HG03439 (cell line): ENCODE measurements around the gene TSPAN9.

ENCODE experiments used
- ATAC-seq: cut with Tn5 transposase; IDR thresholded peaks from one replicate; pipeline ENCODE4 v1.9.1; 2021; ENCODE audit warnings: mild to moderate bottlenecking, moderate library complexity; ENCODE audit not compliant: unreplicated experiment

The TSPAN9 gene

DNA sequence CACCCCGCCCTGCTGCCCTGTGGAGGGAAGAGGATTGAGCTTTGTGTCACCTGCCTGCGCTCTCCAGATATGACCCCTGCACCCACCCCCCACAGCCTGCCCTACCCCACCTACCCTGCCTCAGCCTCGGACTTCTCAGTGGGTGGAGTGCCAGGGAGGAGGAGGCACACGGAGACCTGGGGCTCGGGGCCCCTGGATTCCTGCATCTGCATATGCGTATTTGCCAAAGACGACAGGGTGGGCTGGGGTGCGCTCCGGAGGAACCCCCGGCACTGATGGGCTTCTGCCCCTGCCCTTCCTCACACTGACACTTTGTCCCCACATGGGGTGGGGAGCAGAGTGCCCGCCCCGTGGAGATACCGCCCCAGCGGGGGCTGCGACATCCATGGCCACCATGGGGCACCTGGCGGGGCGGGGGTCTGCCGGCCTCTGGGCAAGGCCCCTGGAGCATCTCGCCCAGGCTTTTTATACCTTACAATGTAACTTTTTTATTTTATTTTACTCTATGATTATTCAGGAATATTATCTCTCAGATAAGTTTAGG is 206.0 kb downstream of the TSPAN9 start:
- ATAC-seq, result no peak

DNA sequence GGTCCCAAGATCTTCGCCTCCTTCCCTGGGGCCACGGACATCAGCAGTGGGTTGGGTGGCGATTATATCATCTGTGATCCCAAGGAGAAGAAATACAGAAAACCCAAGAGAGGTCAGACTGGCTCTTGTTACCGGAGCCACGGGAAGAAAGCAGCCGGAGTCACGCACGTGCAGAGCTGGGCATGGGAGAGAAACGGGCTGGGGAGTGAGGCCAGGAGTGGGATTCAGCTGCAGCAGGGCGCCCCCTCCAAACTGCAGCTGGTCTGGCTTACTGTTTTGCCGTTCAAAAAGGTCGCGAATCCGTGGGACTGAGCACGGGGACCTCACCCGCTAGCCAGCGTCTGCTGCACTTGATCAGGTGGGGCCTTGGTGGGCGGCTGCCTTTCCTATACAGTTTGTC is 207.2 kb downstream of the TSPAN9 start:
- no peak for ATAC-seq

DNA sequence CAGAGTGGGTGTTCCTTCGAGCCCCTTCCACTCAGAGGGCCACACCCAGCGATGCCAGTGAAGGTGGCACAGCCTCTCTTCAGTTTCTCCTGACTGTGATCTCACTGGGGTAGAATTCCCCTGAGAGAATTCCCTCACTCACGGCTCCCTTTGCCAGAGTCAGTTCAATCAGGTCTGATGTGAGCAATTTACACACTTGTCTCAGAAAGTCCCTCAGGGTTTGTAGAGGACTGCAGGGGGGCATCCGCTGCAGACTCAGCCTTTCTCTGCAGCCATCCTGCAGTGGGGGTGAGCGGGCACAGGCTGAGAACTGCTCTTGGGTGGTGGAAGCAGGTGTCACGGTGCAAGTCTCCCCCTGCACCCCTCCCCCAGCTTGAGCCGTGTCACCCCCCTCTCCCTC is 208.4 kb downstream of the TSPAN9 start:
- no peak for ATAC-seq

DNA sequence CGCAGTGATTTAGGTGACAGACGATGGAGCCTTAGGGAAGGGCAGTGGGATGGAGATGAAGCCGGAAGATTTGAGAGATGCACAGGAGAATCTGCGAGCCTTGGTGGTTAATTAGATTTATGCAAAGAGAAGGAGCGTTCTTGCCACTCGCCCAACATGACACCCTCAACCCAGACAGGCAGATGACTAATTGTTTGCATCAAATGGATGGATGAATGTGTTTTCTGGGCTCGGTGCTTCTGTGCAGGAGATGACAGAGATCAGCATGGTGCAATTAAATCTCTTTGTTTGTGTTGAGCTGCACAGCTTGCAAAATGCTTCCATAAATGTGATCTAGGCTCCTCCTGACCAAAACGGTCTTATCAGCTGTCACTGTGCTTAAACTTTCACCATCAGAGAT is 211.5 kb downstream of the TSPAN9 start:
- ATAC-seq, result no peak

DNA sequence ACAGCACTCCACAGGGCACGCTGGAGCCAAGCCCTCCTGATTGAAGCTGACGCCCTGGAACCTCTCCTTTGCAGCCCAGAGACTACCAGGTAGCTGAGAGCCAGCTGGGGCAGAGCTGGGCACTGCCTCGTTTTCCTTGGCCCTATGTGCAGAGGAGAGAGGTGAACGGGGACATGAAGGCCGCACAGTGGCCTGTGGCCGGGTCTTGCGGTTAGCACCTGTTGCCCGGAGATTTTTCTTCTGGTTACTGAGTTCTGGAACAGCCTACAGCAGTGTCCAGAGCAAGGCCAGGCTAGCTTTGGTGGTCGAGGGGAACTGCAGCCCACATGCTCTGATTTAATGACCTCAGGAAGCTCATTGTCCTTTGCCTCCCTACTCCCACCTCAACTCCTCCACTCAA is 212.5 kb downstream of the TSPAN9 start:
- ATAC-seq, result no peak

DNA sequence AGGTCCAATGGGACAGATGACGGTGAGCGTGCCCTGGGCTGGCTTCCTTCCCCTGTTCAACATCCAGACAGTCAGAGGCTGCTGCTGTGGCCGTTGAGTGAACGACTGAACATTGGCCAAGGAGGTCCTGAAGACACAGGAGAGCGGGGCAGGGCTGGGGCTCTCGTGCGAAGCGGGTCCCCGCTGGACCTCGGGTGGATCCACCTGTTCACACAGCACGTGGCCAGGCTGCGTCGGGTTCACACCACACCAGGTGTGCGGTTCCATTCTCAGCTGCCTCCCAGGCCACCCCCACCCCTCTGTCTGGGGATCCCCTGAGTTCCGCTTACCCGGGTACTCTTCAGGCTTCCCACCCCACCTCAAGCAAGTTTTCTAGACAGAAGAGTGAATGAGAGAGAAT is 214.8 kb downstream of the TSPAN9 start:
- no peak for ATAC-seq

DNA sequence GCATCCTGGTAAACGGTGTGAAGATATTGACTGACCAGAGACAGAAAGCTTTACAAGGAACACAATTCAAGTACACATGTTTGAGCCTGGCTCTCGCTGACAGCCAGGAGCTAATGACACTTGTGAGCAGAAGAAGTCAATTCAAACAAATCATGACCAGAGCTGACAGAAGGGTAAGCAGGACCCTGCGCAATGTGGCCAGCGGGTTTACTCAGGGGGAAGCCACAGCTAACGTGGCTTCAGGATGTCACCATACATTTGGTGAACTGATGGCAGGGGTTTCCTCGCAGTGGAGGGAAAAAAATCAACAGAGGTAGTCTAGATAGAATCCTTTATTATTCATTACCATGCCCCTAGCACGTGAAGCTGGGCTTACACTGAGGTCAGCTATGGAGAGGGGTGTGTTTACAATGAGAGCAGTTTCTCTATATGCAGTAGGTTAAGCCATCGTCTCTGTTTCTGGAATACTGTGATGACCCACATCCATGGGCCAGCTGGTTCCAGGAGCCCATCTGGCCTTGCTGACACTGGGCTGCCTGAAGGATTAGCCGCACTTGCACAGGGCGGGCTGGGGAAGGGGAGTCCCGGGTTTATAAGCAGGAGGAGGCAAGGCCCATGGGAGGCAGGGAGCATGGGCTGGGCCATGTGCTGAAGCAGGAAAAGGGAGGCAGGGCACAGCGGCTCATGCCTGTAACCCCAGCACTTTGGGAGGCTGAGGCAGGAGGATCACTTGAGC is 215.7 kb downstream of the TSPAN9 start:
- ATAC-seq, result no peak

DNA sequence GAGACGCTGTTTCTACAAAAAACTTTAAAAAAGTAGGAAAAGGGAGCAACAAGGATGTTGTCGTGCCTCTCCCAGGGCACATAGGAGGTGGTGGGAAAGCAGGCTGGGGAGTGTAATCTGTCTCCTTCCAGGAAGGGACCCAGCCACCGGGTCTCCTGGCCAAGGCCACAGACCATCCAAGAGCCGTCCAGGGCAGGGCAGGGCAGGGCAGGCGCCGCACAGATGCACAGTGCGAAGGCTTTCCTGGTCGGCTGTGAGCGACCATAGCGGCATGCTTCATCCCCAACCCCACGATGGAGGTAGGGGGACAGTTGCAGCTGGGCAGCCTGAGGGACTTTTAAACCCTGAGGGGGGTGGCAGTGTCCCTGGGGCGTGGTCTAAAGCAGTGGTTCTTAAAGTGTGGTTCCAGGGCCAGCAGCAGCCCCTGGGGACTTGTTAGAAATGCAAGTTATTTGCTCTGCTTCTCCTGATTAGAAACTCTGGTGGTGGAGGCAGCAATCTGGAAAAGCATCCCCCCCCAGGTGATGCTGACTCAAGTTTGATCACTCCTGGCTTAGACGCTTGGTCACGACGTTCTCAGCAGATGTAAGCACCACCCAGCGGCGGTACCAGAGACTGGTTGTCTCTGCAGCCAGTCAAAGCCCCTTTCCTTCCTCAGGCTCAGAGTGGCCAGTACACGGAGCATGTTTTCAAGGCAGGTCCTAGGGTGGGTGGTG is 216.4 kb downstream of the TSPAN9 start:
- no peak for ATAC-seq

DNA sequence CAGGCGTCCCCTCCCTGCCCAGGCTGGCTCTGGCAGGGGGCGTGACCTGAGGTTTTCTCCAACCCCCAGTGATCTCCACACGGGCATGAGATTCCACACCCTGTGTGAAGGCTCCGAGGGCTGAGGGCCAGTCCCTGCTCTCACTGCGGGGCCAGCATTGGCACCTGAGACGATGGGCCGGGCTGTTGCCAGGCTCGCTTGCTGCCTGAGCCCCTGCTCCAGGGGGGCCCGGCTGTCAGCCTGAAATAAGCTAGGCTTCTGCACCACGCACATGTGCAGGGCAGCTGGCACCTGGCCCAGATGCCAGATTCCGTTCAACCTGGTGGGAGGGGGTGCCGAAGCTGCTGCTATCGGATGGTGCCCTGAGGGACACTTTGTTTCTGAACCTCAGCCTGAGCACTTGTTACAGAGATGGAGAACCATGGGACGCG is 217.3 kb downstream of the TSPAN9 start:
- ATAC-seq, result no peak

DNA sequence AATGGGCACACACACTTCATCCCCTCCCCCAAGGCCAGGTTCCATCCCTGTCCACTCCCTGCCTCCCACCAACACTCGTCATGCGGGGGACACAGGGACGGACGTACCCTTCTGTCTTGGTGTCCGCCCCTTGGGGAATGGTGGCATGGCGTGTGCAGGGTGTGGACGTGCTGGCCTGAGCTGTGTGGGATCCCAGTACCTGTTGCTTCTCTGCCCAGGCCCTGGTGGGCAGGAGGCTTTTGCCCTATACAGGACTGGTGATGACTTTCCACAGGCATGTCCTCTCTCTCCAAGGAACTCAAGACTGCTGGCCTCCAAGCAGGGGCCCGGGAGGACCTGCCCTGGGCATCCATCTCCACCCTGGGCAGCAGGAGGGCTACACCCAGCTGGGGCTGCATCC is 218.0 kb downstream of the TSPAN9 start:
- no peak for ATAC-seq

DNA sequence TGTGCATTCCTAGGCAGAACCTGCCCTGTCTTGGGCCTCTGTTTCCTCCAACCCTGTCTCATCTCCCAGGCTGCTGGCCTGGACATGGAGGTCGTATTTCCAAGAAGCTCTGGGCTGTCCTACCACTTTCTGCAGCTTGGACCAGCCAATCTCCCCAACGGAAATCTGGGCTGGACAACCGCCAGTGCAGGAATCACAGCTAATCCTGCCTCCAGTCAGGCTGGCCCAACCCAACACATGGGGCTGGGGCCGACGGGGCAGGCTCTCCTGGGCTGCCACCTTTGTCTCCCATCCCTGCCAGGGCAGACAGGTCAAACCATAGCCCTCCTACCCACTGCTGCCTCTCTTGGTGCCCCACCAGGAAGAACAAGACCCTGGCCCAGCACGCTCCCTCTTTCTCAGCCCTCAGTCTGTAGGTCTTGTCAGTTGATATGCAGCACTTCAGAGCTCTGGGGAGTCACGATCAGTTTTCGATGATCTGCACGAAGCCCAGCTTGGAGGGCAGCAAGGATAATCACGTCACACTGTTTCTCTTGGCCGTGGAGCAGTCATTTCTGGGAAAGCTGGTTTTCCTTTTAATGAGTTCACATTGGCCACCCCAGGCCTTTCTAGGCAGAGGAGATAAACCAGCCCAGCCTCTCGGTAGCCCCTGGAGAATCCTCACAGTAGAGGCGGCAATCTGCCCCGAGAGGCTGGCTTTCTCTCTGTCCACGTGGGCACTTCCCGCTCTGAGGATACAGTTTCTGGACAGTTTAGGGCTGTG is 218.6 kb downstream of the TSPAN9 start:
- ATAC-seq, result no peak

DNA sequence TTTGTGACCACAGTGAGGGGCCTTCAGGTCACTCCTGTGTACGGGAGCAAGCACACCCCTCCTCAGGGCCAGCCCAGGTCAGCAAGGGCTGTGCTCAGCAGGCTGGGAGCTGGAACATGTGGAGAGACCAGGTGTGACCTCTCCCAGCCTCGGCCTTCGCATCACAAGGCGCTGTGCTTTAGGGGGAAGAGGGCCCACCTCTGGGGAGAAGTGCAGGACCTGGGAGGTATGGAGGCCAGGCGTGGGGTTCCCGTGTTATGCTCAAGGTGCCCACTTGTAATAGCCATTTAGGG is 219.2 kb downstream of the TSPAN9 start:
- ATAC-seq, result no peak

DNA sequence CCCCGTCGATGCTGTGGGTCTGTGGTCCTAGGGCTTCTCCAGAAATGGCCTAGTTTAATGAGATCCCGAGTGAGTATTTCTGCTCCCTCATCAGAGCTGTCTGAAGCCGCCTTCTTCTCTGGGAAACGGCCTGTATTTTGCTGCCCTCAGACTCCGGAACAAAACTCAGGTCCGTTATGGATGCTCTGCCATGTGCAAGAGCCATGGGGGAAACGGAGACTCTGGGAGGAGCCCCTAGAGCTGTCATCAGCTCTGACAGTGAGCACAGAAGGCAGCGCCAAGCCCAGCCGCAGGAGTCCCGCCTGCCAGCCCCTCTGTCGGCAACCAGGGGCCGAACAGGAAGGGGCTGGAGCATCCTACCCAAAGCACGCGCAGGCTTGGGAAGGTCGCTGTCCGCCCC is 221.4 kb downstream of the TSPAN9 start:
- no peak for ATAC-seq

DNA sequence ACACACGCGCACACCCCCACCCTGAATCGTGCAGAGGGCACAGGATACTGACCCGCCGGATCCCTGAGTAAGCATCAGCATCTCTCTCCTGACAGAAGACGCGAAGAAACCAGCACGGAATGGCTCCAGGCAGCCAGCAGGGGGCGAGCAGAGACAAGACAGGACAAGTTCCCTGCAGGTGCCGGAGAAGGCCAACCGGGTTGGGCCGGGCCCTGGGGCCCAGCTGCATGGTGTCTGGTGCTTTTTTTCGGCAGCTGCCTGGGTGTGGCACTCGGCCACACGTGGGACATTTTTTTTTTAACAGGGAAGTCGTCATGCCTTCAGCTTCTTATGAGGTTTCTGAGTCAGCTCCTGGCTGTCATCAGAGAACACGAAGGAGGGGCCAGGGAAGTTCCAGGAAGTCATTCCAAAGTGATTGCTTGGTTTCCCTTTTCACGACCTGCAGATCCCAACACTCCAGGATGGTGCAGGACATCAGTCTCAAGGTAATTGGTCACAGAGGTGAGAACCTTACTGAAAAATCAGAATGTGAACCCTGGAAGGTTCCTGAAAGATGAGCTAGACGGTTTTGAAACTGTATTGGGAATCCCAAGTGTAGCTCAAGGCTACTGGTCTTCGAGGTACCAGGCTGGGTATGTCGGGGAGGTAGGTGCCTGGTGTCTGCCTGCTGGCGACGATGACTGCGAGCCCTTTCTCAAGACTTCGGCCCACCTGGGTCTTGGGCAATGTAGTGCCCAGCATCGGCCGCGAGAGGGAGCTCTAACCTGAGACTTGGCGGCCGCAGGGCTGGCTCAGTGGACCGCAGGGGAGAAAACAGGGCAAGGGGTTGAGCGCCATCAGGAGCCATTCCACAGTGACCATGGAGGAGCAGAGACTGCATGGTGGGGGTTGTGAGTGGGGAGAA is 223.0 kb downstream of the TSPAN9 start:
- peak; percentile 68 for ATAC-seq

DNA sequence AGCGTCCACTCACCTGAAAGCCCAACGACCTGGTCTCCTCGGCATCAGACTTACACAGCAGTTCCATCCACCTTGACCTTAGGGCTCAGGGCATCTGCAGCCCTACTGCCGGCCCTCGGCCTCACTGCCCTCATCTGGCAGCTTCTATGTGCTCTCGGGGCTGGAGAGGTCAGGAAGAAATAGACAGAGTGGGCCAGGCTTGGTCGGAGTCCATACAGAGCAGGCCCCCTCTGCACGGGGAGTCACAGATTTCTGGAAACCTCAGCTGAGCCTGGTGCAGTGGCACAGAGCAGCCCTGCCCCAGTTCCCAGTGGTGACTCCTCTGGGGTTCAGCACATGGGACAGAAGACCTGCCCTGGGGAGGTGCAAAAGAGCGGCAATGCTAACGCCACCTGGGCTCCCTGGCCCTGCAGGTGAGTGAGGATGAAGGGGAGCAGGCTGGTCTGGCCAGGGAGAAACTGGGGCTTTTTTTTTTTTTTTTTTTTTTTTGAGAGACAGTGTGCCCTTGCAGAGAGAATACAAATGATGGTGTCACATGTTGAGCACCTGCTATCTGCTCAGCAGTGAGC is 223.7 kb downstream of the TSPAN9 start:
- no peak for ATAC-seq

DNA sequence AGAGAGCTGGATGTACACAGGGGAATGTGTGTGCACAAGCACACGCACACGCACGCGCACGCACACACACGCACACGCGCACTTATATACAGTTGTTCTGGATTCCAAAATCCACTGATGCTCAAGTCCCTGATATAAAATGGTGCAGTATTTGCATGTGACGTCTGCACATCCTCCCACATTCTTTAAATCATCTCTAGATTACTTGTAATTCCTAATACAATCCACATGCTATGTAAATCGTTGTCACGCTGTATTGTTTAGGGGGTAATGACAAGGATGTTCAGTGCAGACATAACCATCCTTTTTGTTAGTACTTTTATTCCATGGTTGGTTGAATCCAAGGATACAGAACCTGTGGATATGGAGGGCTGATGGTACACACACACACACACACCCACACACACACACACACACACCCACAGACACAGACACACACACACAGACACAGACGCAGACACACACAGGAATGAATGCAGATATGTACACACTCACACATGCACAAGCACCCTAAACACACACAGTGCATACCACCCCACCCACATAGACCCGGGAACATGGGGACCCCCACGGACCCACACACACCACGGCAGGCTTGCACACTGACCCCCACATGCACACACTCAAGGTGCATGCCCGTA is 225.3 kb downstream of the TSPAN9 start:
- no peak for ATAC-seq

DNA sequence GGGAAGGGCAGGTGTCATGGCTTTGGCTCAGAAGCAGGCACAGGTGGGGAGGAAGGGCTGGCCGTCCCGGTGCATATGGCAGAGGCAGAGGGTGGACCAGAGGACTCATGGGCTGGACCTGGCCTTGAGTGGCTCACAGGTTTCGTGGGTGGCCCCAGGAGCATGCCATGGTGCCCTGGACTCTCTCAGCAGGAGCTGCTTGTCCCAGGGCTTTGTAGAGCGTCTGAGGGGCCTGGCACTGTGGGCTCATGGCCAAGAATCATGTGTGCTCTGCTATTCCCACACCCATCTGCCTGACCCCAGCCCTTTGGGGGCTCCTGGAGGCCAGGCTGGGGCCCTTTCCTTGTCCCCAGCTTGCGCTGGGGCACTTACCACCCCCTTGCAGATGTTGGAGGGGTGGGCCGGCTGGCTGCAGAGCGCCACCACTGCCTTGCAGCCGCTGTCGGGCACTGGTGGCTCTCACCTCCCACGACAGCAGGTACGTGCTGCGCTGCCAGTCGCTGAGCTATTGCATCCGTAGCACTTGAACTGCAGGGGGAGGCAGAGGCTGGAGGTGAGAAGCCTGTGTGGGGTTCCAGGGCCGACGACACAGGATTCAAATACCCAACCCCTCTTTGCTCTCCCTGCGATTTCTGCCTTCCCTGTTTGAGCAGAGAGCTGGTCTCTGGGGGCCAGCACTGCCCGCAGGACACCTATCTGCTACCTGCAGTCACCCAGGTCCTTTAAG is 226.4 kb downstream of the TSPAN9 start:
- no peak for ATAC-seq

DNA sequence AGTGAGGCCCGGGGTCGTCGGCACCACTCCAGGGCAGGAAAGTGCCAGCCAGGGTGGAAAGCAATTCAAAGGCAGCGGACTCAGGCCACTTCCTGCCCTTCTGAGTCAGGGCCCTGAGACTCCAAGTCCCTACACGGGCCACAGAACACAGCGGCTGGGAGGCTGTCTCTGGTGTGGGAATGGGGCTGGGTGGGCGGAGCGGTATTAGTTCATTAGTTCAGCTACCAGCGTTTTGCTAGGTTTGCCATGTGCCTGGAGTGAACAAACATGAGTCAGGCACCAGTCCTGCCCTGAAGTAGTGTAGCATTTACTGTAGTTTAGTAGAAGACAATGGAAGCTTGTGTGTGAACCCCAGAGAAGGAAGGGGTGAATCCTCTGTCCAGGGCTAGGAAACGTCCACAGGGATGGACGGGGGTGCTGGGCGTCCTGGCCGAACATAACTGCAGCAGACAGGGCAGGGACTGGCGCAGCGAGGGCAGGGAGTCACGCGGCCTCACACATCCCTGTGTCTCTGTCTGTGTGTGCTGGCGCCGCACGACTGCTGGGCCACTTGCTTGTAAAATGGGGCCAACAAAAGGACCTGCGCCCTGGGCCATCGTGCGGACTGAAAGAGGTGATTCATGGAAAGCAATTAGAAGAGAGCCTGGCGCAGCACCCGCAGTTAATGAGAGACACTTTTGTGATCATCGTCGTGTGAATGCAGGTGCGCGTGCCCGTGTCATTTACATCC is 227.4 kb downstream of the TSPAN9 start:
- ATAC-seq, result no peak

DNA sequence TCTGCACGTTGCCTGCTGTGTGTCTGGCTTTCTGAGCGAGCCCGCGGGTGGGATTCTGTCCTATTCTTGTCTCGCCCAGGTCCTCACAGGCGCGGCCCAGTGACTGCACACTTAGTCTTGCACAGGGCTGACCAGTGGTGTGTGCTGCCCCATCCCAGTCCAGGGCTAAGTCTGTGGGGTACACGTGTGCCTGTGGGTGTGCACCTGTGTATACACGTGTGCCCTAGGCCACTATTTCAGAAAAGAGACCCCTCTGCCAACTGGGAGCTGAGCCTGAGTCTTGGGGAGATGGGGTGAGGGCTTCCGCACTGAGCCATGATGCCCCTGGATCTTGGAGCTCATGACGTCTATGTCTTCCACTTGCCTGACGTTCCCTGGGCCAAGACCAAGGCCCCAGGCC is 228.3 kb downstream of the TSPAN9 start:
- ATAC-seq, result no peak
